MM.1S (cell line): ENCODE measurements around the gene PRMT7.

Source experiments
- CTCF ChIP-seq: fragments of 300-600 bp; sonication (generic); IDR thresholded peaks from 2 replicates; pipeline ENCODE4 v1.5.1; 2016; ENCODE audit warnings: antibody characterized with exemption, low read length, mixed read lengths
- EZH2 ChIP-seq: fragments of 300-600 bp; sonication (generic); optimal IDR thresholded peaks from 2 replicates; pipeline ENCODE3; 2017; ENCODE audit warnings: low read depth, mild to moderate bottlenecking, antibody characterized with exemption, low read length, mixed read lengths
- EZH2phosphoT487 ChIP-seq: fragments of 300-600 bp; sonication (generic); IDR thresholded peaks from 2 replicates; pipeline ENCODE4 v1.6.1; 2018; ENCODE audit warnings: antibody characterized with exemption, low read length

GRCh38 chr16:68335175-68335574 is 24.4 kb downstream of the PRMT7 start:
- TF ChIP-seq CTCF (no peak), EZH2 (no peak), EZH2phosphoT487 (no peak)
